Neutrophil (primary cell): ENCODE data around the gene CALN1.

Experiments
- H3K27ac ChIP-seq: fragments of 200-600 bp; sonication (generic); 2 replicates; pipeline ENCODE4 v1.5.1; 2016; ENCODE audit warnings: mild to moderate bottlenecking, moderate library complexity
- H3K27me3 ChIP-seq: fragments of 200-600 bp; sonication (generic); 2 replicates; pipeline ENCODE4 v1.6.0; 2016; ENCODE audit warnings: mild to moderate bottlenecking
- H3K36me3 ChIP-seq: fragments of 200-600 bp; sonication (generic); 2 replicates; pipeline ENCODE4 v1.5.1; 2017
- H3K4me1 ChIP-seq, 2 experiments: fragments of 200-600 bp in 1 of 2; sonication (generic) in 1 of 2; 1 replicate in 1 of 2; 2 replicates in 1 of 2; pipeline versions ENCODE4 v1.5.1 to v1.6.1; 2013 to 2016; ENCODE audit warnings: low read depth in 1 of 2, low read length in 1 of 2, mild to moderate bottlenecking in 1 of 2, moderate library complexity in 1 of 2; ENCODE audit not compliant: control insufficient read depth in 1 of 2, insufficient read depth in 1 of 2
- H3K4me3 ChIP-seq, 2 experiments: fragments of 200-600 bp in 1 of 2; sonication (generic) in 1 of 2; 1 replicate in 1 of 2; 2 replicates in 1 of 2; pipeline ENCODE4 v1.5.1; 2013 to 2016; ENCODE audit warnings: low read depth in 1 of 2, low read length in 1 of 2, mild to moderate bottlenecking in 1 of 2, moderate library complexity in 1 of 2
- H3K9me3 ChIP-seq: fragments of 200-600 bp; sonication (generic); 2 replicates; pipeline ENCODE4 v1.5.1; 2016
- CTCF ChIP-seq: fragments of 200-600 bp; sonication (generic); IDR thresholded peaks from 2 replicates; pipeline ENCODE4 v1.5.1; 2016; ENCODE audit warnings: antibody characterized with exemption

The CALN1 gene

GRCh38 chr7:72062666-72063065 is 349.5 kb downstream of the CALN1 start:
- no peaks in the 10 kb centered on the region for H3K27me3 ChIP-seq
- H3K4me3 ChIP-seq: no peak overlapping the region
- no peaks in the 10 kb centered on the region for H3K9me3 ChIP-seq
- peaks cover 0 to 12% of the 10 kb centered on the region in 2 experiments for H3K4me1 ChIP-seq
- TF ChIP-seq CTCF: no peak
- H3K36me3 ChIP-seq: no peaks in the 10 kb centered on the region
- no peak overlapping the region for H3K27ac ChIP-seq

GRCh38 chr7:72059925-72060324 is 352.2 kb downstream of the CALN1 start:
- no peak for TF ChIP-seq CTCF
- peaks cover 0 to 12% of the 10 kb centered on the region in 2 experiments for H3K4me1 ChIP-seq
- H3K4me3 ChIP-seq: no peak overlapping the region
- no peaks in the 10 kb centered on the region for H3K9me3 ChIP-seq
- H3K27me3 ChIP-seq: no peaks in the 10 kb centered on the region
- no peak overlapping the region for H3K27ac ChIP-seq
- H3K36me3 ChIP-seq: no peaks in the 10 kb centered on the region

GRCh38 chr7:72058579-72058978 is 353.6 kb downstream of the CALN1 start:
- Histone ChIP-seq H3K27me3 (no peaks in the 10 kb centered on the region), H3K4me3 (peak overlapping the region; percentile 34 to 44), H3K27ac (peak overlapping the region; percentile 71), H3K36me3 (no peaks in the 10 kb centered on the region), H3K4me1 (peaks cover 0 to 12% of the 10 kb centered on the region in 2 experiments), H3K9me3 (no peaks in the 10 kb centered on the region)
- TF ChIP-seq CTCF: no peak

GRCh38 chr7:72057796-72058195 is 354.3 kb downstream of the CALN1 start:
- H3K27me3 ChIP-seq: no peaks in the 10 kb centered on the region
- peaks cover 0 to 12% of the 10 kb centered on the region in 2 experiments for H3K4me1 ChIP-seq
- no peaks in the 10 kb centered on the region for H3K36me3 ChIP-seq
- no peaks in the 10 kb centered on the region for H3K9me3 ChIP-seq
- H3K4me3 ChIP-seq: no peak overlapping the region
- no peak for TF ChIP-seq CTCF
- H3K27ac ChIP-seq: no peak overlapping the region

GRCh38 chr7:72057231-72057630 is 354.9 kb downstream of the CALN1 start:
- no peak for TF ChIP-seq CTCF
- Histone ChIP-seq H3K4me3 (no peak overlapping the region), H3K9me3 (no peaks in the 10 kb centered on the region), H3K27ac (no peak overlapping the region), H3K36me3 (no peaks in the 10 kb centered on the region), H3K27me3 (no peaks in the 10 kb centered on the region), H3K4me1 (peaks cover 0 to 12% of the 10 kb centered on the region in 2 experiments)

GRCh38 chr7:72055426-72055825 is 356.7 kb downstream of the CALN1 start:
- H3K9me3 ChIP-seq: no peaks in the 10 kb centered on the region
- no peak for TF ChIP-seq CTCF
- no peaks in the 10 kb centered on the region for H3K36me3 ChIP-seq
- no peaks in the 10 kb centered on the region for H3K27me3 ChIP-seq
- peaks cover 0 to 12% of the 10 kb centered on the region in 2 experiments for H3K4me1 ChIP-seq
- H3K27ac ChIP-seq: no peak overlapping the region
- H3K4me3 ChIP-seq: no peak overlapping the region
